Left lung (tissue), 10 donors: ENCODE data around the gene DLG3. TPM values are rescaled to one million over a fixed set of nuclear protein-coding genes. Genes with fewer than 3 reads are reported as not detected.
A peak's percentile ranks its signal among the peaks of the same experiment; 100 is the strongest.

Source experiments
- ATAC-seq: fragments of 200-7000 bp; cut with Tn5 transposase; one replicate; pipeline ENCODE4 v1.9.1; 2020; ENCODE audit warnings: moderate library complexity
- DNase-seq, 4 donors: peaks; one replicate each; pipeline ENCODE4 v3.0.0-alpha.2; 2013 to 2020
- H3K27ac ChIP-seq, 2 donors: fragments of 200-600 bp; sonication (generic) in 1 of 2; one replicate each; pipeline versions ENCODE4 v1.5.0 to v1.8.0; 2020 to 2021
- H3K27me3 ChIP-seq, 2 donors: fragments of 200-600 bp; sonication (generic) in 1 of 2; one replicate each; pipeline versions ENCODE4 v1.5.0 to v1.8.0; 2020 to 2021
- H3K36me3 ChIP-seq, 2 donors: fragments of 200-600 bp; sonication (generic) in 1 of 2; one replicate each; pipeline versions ENCODE4 v1.5.0 to v1.8.0; 2020 to 2021
- H3K4me1 ChIP-seq, 2 donors: fragments of 200-600 bp; one replicate each; pipeline ENCODE4 v1.8.0; 2021
- H3K4me3 ChIP-seq, 2 donors: fragments of 200-600 bp; sonication (generic) in 1 of 2; one replicate each; pipeline versions ENCODE4 v1.5.0 to v1.8.0; 2020 to 2021; ENCODE audit warnings: mild to moderate bottlenecking in 1 of 2
- H3K9me3 ChIP-seq, 2 donors: fragments of 200-600 bp; sonication (generic) in 1 of 2; one replicate each; pipeline versions ENCODE4 v1.5.0 to v1.8.0; 2020 to 2021
- intact Hi-C, 2 donors: fragments of 100-400 bp; cut with DNase I; formaldehyde crosslinking; loops; one replicate each; pipeline versions ENCODE4 v1.11.2 to v1.14.2; 2022
- polyA plus RNA-seq, 6 donors: library from polyadenylated mRNA; unstranded; fragments of 120-200 nt; gene quantifications; one replicate each; pipeline ENCODE4 v1.2.1, GENCODE V29; 2013; ENCODE audit not compliant: insufficient read length in 6 of 6
- total RNA-seq, 2 donors: library from RNA; stranded (reverse); fragmentation: NEBNext Ultra II Directional; extraction: Animal tissue kit (Norgen Biotek cat#: 25700); gene quantifications; one replicate each; pipeline ENCODE4 v1.2.1, GENCODE V29; 2021
- TF ChIP-seq, protein P1 (sequence below), 2 donors: fragments of 200-600 bp; sonication (generic) in 1 of 2; IDR thresholded peaks; one replicate each; pipeline versions ENCODE4 v1.5.0 to v1.8.0; 2021; ENCODE audit warnings: antibody characterized with exemption in 2 of 2
- donor health status: DM: no; HTN: yes; CAD: no.
- donor health status: DM: no; HTN: no; CAD: no.

DLG3 gene
- total and polyA plus RNA-seq, 8 donors, result 22.3 to 56.2 (median 50.9) TPM

DNA sequence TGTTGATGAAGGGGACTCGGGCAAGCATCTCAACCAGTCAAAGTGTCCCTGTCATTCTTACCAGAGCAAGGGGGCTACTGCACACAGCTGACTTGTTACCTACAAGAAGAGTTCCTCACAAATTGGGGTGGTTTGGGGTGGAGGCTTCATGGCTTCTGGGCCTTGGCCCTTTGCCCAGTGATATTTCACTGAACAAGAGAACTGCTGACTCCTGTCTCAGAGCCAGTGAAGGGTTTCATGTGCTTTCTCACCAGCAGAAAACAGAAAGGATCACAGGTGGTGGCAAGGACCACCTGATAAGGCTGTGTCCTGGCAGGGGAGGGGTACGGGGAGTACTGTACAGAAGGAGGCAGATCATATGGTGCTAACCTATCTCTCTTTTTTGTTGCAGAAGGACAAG, 53.5 kb downstream of the DLG3 start:
- TF ChIP-seq, protein P1, sequence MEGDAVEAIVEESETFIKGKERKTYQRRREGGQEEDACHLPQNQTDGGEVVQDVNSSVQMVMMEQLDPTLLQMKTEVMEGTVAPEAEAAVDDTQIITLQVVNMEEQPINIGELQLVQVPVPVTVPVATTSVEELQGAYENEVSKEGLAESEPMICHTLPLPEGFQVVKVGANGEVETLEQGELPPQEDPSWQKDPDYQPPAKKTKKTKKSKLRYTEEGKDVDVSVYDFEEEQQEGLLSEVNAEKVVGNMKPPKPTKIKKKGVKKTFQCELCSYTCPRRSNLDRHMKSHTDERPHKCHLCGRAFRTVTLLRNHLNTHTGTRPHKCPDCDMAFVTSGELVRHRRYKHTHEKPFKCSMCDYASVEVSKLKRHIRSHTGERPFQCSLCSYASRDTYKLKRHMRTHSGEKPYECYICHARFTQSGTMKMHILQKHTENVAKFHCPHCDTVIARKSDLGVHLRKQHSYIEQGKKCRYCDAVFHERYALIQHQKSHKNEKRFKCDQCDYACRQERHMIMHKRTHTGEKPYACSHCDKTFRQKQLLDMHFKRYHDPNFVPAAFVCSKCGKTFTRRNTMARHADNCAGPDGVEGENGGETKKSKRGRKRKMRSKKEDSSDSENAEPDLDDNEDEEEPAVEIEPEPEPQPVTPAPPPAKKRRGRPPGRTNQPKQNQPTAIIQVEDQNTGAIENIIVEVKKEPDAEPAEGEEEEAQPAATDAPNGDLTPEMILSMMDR (IDR thresholded peaks at IDR 0.05), result no peak
- DNase-seq (no peak), ATAC-seq (no peak)
- Histone ChIP-seq H3K9me3 (no peaks in the 10 kb centered on the region), H3K36me3 (peaks cover under 1 to 16% of the 10 kb centered on the region in 2 donors), H3K27ac (no peak overlapping the region), H3K4me1 (no peaks in the 10 kb centered on the region), H3K4me3 (no peak overlapping the region), H3K27me3 (no peaks in the 10 kb centered on the region)
- intact Hi-C loops, result no loop called here

DNA sequence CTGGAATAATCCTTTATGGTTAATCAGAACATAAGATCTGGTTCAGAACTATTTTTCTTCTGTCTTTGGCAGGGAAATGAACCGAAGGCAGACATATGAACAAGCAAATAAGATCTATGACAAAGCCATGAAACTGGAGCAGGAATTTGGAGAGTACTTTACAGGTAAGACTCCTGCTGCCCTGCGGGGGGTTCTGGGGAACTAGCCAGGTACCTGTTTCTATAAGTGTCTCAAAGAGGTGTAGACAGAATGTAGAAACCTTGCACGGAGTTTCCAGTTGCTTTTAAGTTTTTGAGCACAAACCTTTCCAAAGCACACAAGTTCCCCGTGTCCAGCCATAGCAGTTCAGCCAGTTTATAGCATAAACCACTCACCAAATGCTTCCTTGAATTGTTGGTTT, 56.2 kb downstream of the DLG3 start:
- intact Hi-C loops, result no loop called here
- Histone ChIP-seq H3K27ac (no peak overlapping the region), H3K4me3 (no peak overlapping the region), H3K27me3 (no peaks in the 10 kb centered on the region), H3K9me3 (no peaks in the 10 kb centered on the region), H3K4me1 (no peaks in the 10 kb centered on the region), H3K36me3 (peaks cover 0 to 4% of the 10 kb centered on the region in 2 donors)
- DNase-seq (peak in 1 of 4 donors; percentile 16), ATAC-seq (peak; percentile 70)
- TF ChIP-seq, protein P1 (IDR thresholded peaks at IDR 0.05), result no peak

DNA sequence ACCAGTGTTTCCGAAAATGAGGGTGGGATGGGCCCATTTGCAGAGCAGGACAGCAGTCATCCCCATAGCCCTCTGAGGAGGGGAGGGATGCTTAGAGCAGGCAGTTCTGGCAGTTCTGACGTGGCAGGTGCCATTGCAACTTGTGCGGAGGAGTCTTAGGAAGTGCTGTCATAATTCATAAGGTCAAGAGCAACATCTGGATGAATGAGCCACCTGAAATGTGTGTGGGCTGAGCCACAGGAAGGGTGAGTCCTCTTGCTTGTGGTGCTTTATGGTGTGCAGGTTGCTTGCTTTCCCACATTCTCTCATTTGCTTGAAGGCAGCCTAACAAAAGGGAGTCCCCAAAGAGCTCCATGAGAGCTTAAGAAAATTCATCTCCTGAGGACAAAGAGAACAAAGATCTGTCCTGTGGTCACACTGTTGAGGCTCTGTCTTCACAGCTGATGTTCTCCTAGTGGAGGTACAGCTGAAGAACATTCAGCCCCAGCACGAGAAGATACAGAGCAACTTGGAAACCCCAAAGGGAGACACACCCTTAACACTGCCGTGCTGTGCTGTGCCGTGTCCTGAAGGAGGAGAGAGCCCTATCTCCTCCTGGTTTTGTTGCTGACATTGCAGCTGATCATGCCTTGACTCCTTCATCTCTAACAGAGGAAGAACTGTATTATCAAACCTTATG, 60.3 kb downstream of the DLG3 start:
- Histone ChIP-seq H3K4me1 (no peaks in the 10 kb centered on the region), H3K9me3 (no peaks in the 10 kb centered on the region), H3K36me3 (peaks cover 0 to 3% of the 10 kb centered on the region in 2 donors), H3K27me3 (no peaks in the 10 kb centered on the region), H3K27ac (no peak overlapping the region), H3K4me3 (no peak overlapping the region)
- intact Hi-C loops, result no loop called here
- TF ChIP-seq, protein P1 (IDR thresholded peaks at IDR 0.05), result no peak
- DNase-seq (no peak), ATAC-seq (no peak)

DNA sequence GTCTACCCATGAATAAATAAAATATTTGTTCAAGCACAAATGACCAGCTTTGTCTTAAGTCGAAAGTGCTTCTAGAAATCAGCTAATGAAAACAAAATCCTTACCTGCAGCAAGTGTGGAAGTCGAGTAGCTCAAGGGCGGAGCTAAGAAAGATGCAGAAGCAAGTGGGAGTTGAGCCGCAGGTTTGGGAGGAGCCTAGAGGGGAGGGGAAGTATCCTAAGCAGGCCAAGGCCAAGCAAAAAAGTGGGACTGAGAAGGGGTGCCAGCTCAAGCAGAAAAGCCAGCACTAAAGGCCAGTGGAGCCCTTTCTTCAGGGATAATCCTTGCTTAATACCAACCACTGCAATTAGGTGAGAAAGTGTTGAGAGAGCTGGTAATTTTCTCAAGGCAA, 60.8 kb downstream of the DLG3 start:
- Histone ChIP-seq H3K27ac (no peak overlapping the region), H3K4me3 (no peak overlapping the region), H3K27me3 (no peaks in the 10 kb centered on the region), H3K4me1 (no peaks in the 10 kb centered on the region), H3K36me3 (no peaks in the 10 kb centered on the region), H3K9me3 (no peaks in the 10 kb centered on the region)
- ATAC-seq (peak; percentile 53), DNase-seq (no peak)
- TF ChIP-seq, protein P1 (IDR thresholded peaks at IDR 0.05), result no peak
- intact Hi-C loops, result no loop called here

DNA sequence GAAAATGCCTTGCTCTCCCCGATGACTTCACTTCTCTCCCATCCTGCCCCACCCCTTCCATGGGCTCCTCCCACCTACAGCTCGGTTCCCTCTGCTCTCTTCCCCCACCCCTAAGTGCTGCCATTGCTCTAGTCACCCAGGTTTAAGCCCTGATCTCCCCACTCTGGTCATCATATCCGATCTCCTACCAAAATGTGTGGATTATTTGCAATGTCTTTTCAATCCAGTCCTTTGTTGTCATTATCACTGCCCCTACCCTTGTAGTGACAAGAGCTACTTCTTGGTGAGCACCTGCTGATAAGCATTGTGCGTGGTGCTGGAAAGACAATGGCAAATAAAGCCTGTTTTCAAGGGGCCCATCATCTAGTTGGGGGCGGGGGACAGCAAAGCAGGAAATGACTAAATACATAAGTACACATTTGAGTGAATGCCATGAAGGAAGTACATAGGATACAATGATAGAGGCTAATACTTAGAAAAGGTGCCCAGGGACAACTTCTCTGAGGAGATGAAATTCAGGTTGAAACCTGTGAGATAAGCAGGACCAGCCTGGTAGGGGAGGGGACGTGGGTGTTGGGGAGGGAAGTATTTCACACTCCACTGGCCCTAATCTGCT, 63.8 kb downstream of the DLG3 start:
- Histone ChIP-seq H3K4me1 (no peaks in the 10 kb centered on the region), H3K27ac (no peak overlapping the region), H3K4me3 (no peak overlapping the region), H3K27me3 (no peaks in the 10 kb centered on the region), H3K36me3 (no peaks in the 10 kb centered on the region), H3K9me3 (no peaks in the 10 kb centered on the region)
- TF ChIP-seq, protein P1 (IDR thresholded peaks at IDR 0.05), result no peak
- DNase-seq, result no peak
- intact Hi-C loops, result no loop called here
- ATAC-seq, result peak; percentile 11
